SK-N-MC (cell line): ENCODE data around the gene NKPD1.

ENCODE experiments used
- DNase-seq: peaks from one replicate; pipeline ENCODE4 v3.0.0-alpha.2; 2011; ENCODE audit warnings: low read depth, low spot score
- H3K27ac ChIP-seq: fragments of 200-600 bp; sonication (generic); 2 replicates; pipeline ENCODE4 v1.5.1; 2016; ENCODE audit warnings: mixed run types
- H3K36me3 ChIP-seq: fragments of 200-600 bp; sonication (generic); 2 replicates; pipeline ENCODE4 v1.6.1; 2017; ENCODE audit warnings: antibody characterized with exemption, low read length, mixed read lengths; ENCODE audit not compliant: insufficient read depth
- H3K4me3 ChIP-seq: fragments of 200-600 bp; sonication (generic); 2 replicates; pipeline ENCODE4 v1.5.1; 2016
- H3K9ac ChIP-seq: fragments of 200-600 bp; sonication (generic); 2 replicates; pipeline ENCODE4 v1.8.0; 2017; ENCODE audit warnings: mixed run types, mixed read lengths; ENCODE audit not compliant: insufficient read length
- H3K9me3 ChIP-seq: fragments of 200-600 bp; sonication (generic); 2 replicates; pipeline ENCODE4 v1.6.1; 2017; ENCODE audit warnings: low read depth, mild to moderate bottlenecking, antibody characterized with exemption, low read length, moderate library complexity, mixed read lengths
- EZH2 ChIP-seq: fragments of 200-600 bp; sonication (generic); IDR thresholded peaks from one replicate; pipeline ENCODE4 v1.6.1; 2017; ENCODE audit warnings: antibody characterized with exemption
- FOXP2 ChIP-seq: optimal IDR thresholded peaks from 2 replicates; pipeline ENCODE3; 2011; ENCODE audit warnings: mild to moderate bottlenecking, moderate library complexity; ENCODE audit not compliant: insufficient read depth; ENCODE audit errors: extremely low read length, control extremely low read depth
- POLR2AphosphoS5 ChIP-seq: IDR thresholded peaks from 2 replicates; pipeline ENCODE4 v1.6.1; 2012; ENCODE audit warnings: mild to moderate bottlenecking, low read depth, low read length, borderline replicate concordance

The NKPD1 gene

DNA sequence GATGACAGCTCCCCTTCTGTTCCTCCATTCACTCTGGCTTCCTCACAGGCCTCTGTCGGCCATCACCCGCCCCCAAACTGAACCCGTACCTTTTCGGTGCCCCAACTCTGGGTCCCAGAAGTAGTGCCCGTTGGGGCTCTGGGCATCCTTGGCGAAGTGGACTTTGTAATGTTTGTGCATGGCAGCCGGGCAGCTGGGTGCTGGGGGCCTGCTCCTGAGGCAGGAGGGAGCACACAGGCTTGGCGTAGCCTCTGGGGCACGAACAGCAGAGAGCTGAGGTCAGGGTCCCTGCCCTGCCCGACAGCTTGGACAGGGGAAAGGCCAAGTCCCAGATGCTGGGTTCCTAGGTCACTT lies 834 bp downstream of the NKPD1 start:
- Histone ChIP-seq H3K4me3 (no peak overlapping the region), H3K9ac (no peak overlapping the region), H3K27ac (no peak overlapping the region), H3K9me3 (no peaks in the 10 kb centered on the region), H3K36me3 (no peaks in the 10 kb centered on the region)
- no peak for TF ChIP-seq FOXP2
- TF ChIP-seq EZH2, result no peak
- no peak for TF ChIP-seq POLR2AphosphoS5
- no peak for DNase-seq

GRCh38 chr19:45159210-45159970 lies 1.4 kb downstream of the NKPD1 start:
- no peak overlapping the region for H3K9ac ChIP-seq
- DNase-seq, result no peak
- no peaks in the 10 kb centered on the region for H3K36me3 ChIP-seq
- H3K27ac ChIP-seq, result no peak overlapping the region
- no peak overlapping the region for H3K4me3 ChIP-seq
- TF ChIP-seq FOXP2, result no peak
- TF ChIP-seq EZH2, result no peak
- TF ChIP-seq POLR2AphosphoS5, result no peak
- no peaks in the 10 kb centered on the region for H3K9me3 ChIP-seq

GRCh38 chr19:45158503-45159209 lies 2.1 kb downstream of the NKPD1 start:
- Histone ChIP-seq H3K27ac (no peak overlapping the region), H3K9ac (no peak overlapping the region), H3K36me3 (no peaks in the 10 kb centered on the region), H3K9me3 (no peaks in the 10 kb centered on the region), H3K4me3 (no peak overlapping the region)
- TF ChIP-seq FOXP2, result no peak
- no peak for TF ChIP-seq EZH2
- TF ChIP-seq POLR2AphosphoS5, result no peak
- DNase-seq, result no peak

DNA sequence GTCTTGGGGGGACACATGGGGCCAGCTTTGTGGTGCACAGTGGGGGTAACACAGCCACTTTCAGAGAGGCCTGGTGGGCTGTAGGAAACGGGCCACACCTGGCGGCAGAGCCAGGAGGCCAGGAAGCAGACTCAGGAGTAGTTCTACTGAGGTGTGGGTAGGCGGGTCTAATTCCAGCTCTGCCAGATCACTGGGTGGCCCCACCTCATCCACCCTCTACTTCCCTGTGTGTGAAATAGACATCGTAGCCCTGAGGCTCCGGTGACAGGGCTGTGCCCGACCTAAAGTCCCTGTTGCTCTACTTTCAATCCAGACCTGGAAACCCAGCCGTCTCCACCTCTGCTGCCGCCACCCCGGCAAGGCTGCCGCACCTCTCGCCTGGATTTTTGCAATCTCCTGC lies 4.0 kb downstream of the NKPD1 start:
- no peak overlapping the region for H3K9ac ChIP-seq
- no peaks in the 10 kb centered on the region for H3K9me3 ChIP-seq
- DNase-seq, result no peak
- no peak overlapping the region for H3K27ac ChIP-seq
- H3K36me3 ChIP-seq, result no peaks in the 10 kb centered on the region
- H3K4me3 ChIP-seq, result no peak overlapping the region
- no peak for TF ChIP-seq FOXP2
- no peak for TF ChIP-seq EZH2
- no peak for TF ChIP-seq POLR2AphosphoS5

DNA sequence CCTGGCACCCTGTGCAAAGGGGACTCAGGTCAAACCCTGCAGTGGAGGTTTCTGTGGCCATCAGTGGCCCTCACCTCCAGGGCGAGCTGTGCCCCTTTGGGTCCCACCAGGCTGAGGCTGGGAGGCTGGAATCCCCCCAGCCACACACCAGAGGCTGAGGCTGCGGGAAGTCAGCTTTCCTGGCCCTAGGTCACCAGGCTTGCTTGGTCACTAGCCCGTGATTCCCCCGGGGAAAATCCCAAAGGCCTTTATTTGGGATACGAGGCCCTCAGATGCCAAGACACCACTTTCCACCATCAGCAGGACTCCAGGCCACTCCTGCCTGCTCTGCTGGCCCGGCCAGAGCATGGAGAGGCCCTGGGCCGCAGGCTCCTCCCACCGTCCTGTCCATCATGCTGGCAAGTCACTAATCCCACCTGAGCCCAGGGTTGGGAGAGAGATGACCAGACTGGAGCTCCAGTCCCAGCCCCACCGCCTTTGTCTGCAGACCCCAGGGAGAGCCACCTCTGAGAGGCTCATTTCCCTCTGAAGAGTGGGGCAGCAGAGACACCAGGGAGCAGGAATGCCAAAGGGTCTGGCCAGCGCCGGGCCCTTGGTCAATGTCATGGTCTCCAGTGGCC lies 4.7 kb downstream of the NKPD1 start:
- no peak overlapping the region for H3K9ac ChIP-seq
- no peaks in the 10 kb centered on the region for H3K36me3 ChIP-seq
- H3K4me3 ChIP-seq, result no peak overlapping the region
- no peak for DNase-seq
- no peak for TF ChIP-seq EZH2
- no peak for TF ChIP-seq FOXP2
- no peak for TF ChIP-seq POLR2AphosphoS5
- H3K9me3 ChIP-seq, result no peaks in the 10 kb centered on the region
- no peak overlapping the region for H3K27ac ChIP-seq

DNA sequence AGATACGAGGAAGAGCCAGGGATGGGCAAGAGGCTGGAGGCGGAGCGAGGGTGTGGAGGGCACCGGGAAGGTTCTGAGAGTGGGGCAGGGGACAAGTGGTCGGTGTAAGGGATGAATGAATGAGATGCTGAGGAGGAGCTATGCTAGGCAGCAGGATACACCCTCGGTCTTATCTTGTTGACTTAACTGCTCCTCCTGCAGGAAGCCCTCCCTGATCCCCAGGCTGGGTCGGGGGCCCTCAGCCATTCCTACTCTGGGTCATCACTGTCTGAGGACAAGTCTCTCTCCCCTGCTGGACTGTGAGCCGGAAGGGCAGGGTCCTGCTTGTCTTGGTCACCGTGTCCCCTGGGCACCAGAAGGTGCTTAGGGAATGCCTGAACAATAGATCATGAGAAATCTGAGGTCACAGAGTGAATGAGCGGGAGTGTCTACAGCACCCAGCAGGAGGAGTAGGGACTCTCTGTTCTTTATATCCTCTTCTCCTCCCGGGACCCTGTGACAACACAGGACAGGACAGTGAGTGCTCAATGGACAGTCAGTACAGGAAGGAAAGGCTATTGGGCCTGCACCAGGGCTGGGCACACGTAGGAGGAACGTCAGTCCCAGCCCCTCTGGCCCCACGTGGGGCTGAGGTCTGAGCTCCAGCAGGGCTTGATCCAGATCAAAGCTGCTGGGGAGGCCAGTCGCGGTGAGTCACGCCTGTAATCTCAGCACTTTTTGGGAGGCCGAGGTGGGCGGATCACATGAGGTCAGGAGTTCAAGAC lies 6.5 kb downstream of the NKPD1 start:
- H3K36me3 ChIP-seq, result no peaks in the 10 kb centered on the region
- no peak overlapping the region for H3K27ac ChIP-seq
- peak overlapping the region; percentile 75 for H3K4me3 ChIP-seq
- TF ChIP-seq EZH2, result no peak
- no peak for TF ChIP-seq FOXP2
- no peak for TF ChIP-seq POLR2AphosphoS5
- H3K9me3 ChIP-seq, result no peaks in the 10 kb centered on the region
- no peak for DNase-seq
- no peak overlapping the region for H3K9ac ChIP-seq

- peak; percentile 29; the same call in 1 of the 2 replicates for TF ChIP-seq POLR2AphosphoS5
- no peak for TF ChIP-seq FOXP2
- H3K9ac ChIP-seq, result no peak overlapping the region
- DNase-seq, result no peak
- H3K9me3 ChIP-seq, result no peaks in the 10 kb centered on the region
- no peaks in the 10 kb centered on the region for H3K36me3 ChIP-seq
- H3K4me3 ChIP-seq, result peak overlapping the region; percentile 75
- H3K27ac ChIP-seq, result no peak overlapping the region
These were observed 7.3 kb downstream of the NKPD1 start for GRCh38 chr19:45153339-45154063.
